Measurements from ENCODE around the gene RARB. TPM values are rescaled to one million over a fixed set of nuclear protein-coding genes. Genes with fewer than 3 reads are reported as not detected.

Gene RARB
- total RNA-seq, 4 donors from 2014 or later: 0.34 to 1.6 (median 1.0) TPM

- TF ChIP-seq CTCF (IDR thresholded peaks at IDR 0.05; ENCODE audit: low read depth): no peak
Measured at GRCh38 chr3:25489858-25490593, 62.0 kb downstream of the RARB start.

- TF ChIP-seq CTCF (IDR thresholded peaks at IDR 0.05; ENCODE audit: low read depth): no peak
Measured at GRCh38 chr3:25493246-25493645, 65.2 kb downstream of the RARB start.

- TF ChIP-seq CTCF (IDR thresholded peaks at IDR 0.05; ENCODE audit: low read depth): no peak
Measured at GRCh38 chr3:25493786-25494185, 65.7 kb downstream of the RARB start.

- TF ChIP-seq CTCF (IDR thresholded peaks at IDR 0.05; ENCODE audit: low read depth): no peak
Measured at GRCh38 chr3:25495304-25495703, 67.2 kb downstream of the RARB start.

- TF ChIP-seq CTCF (IDR thresholded peaks at IDR 0.05; ENCODE audit: low read depth): no peak
Measured at GRCh38 chr3:25495726-25496253, 67.7 kb downstream of the RARB start.

- no peak for TF ChIP-seq CTCF (IDR thresholded peaks at IDR 0.05; ENCODE audit: low read depth)
Measured at GRCh38 chr3:25497096-25497495, 69.0 kb downstream of the RARB start.

GRCh38 chr3:25500706-25501210 lies 72.7 kb downstream of the RARB start:
- TF ChIP-seq CTCF (IDR thresholded peaks at IDR 0.05; ENCODE audit: low read depth): no peak

All from subcutaneous adipose tissue (tissue), 4 donors.